Measurements from ENCODE around the gene CDC20. TPM values are rescaled to one million over a fixed set of nuclear protein-coding genes. Genes with fewer than 3 reads are reported as not detected.

The CDC20 gene
- total and polyA plus RNA-seq, 8 donors, result 1.8 to 31.4 (median 11.0) TPM

DNA sequence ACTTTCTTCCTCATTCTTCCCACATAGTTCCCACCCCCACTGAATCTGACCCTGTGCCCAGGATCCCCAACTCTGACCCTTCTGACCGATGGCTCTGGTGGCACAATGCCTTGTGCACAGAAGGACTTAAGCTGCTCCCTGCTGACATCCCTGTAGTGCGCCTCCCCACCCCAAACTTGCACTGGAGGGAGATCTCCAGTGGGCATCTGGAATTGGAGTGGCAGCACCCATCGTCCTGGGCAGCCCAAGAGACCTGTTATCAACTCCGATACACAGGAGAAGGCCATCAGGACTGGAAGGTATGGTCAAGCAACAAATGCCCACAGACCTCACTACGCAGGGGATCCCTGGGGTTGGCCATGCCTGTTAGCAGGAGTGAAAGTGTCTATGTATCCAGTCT is 12.1 kb upstream of the CDC20 start:
- Histone ChIP-seq H3K4me1 (peaks cover 7 to 43% (median 25%) of the 10 kb centered on the region in 4 donors), H3K27ac (no peak overlapping the region), H3K4me3 (no peak overlapping the region), H3K36me3 (no peaks in the 10 kb centered on the region), H3K27me3 (no peaks in the 10 kb centered on the region), H3K9me3 (no peaks in the 10 kb centered on the region)
- peak in 1 of 2 donors; percentile 13 for DNase-seq
- WGBS, 5 donors, result 91 to 93% (median 91%) methylated on average over 4 to 5 of the region's 5 CpGs
- intact Hi-C loops (cut with DNase I; ENCODE audit: low total_unique reads), result no loop called here
- TF ChIP-seq, protein P1, sequence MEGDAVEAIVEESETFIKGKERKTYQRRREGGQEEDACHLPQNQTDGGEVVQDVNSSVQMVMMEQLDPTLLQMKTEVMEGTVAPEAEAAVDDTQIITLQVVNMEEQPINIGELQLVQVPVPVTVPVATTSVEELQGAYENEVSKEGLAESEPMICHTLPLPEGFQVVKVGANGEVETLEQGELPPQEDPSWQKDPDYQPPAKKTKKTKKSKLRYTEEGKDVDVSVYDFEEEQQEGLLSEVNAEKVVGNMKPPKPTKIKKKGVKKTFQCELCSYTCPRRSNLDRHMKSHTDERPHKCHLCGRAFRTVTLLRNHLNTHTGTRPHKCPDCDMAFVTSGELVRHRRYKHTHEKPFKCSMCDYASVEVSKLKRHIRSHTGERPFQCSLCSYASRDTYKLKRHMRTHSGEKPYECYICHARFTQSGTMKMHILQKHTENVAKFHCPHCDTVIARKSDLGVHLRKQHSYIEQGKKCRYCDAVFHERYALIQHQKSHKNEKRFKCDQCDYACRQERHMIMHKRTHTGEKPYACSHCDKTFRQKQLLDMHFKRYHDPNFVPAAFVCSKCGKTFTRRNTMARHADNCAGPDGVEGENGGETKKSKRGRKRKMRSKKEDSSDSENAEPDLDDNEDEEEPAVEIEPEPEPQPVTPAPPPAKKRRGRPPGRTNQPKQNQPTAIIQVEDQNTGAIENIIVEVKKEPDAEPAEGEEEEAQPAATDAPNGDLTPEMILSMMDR (IDR thresholded peaks at IDR 0.05), result no peak
- no peak for TF ChIP-seq POLR2AphosphoS5 (IDR thresholded peaks at IDR 0.05)
- no peak for TF ChIP-seq EP300 (IDR thresholded peaks at IDR 0.05)
- TF ChIP-seq POLR2A (IDR thresholded peaks at IDR 0.05), result no peak

DNA sequence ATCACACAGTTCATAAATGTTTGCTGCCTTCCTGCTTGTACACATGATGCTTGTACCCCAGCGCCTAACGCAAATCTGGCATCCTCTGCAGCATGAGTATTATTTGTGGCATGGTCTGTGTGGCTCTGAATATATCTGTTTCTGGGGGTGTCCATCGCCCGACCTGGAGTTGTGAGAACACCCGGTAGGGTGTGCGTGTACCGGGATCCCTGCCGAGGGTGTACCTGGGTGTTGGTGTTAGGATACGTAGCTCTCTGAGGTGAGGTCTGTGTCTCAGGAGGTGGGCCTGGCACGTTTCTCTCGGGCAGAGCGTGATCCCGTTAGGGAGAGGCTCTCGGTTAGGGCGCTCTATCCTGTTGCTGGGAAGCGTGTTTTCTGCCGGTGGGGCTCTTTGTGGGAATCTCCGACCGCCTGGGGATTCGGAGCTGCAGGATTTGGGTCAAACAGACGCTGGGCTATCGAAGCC is 10.4 kb upstream of the CDC20 start:
- intact Hi-C loops (cut with DNase I; ENCODE audit: low total_unique reads), result no loop called here
- WGBS, 5 donors, result 14 to 37% (median 24%) methylated on average over 9 to 22 of the region's 22 CpGs
- peak in 1 of 2 donors; percentile 84 for DNase-seq
- TF ChIP-seq POLR2AphosphoS5 (IDR thresholded peaks at IDR 0.05), result no peak
- TF ChIP-seq POLR2A (IDR thresholded peaks at IDR 0.05), result no peak
- no peaks in the 10 kb centered on the region for H3K27me3 ChIP-seq
- no peaks in the 10 kb centered on the region for H3K36me3 ChIP-seq
- peak overlapping the region; percentile 88 to 97 (median 93) for H3K27ac ChIP-seq
- peaks cover 7 to 43% (median 25%) of the 10 kb centered on the region in 4 donors for H3K4me1 ChIP-seq
- no peaks in the 10 kb centered on the region for H3K9me3 ChIP-seq
- H3K4me3 ChIP-seq, result peak overlapping the region; percentile 53 to 55 (median 54)

DNA sequence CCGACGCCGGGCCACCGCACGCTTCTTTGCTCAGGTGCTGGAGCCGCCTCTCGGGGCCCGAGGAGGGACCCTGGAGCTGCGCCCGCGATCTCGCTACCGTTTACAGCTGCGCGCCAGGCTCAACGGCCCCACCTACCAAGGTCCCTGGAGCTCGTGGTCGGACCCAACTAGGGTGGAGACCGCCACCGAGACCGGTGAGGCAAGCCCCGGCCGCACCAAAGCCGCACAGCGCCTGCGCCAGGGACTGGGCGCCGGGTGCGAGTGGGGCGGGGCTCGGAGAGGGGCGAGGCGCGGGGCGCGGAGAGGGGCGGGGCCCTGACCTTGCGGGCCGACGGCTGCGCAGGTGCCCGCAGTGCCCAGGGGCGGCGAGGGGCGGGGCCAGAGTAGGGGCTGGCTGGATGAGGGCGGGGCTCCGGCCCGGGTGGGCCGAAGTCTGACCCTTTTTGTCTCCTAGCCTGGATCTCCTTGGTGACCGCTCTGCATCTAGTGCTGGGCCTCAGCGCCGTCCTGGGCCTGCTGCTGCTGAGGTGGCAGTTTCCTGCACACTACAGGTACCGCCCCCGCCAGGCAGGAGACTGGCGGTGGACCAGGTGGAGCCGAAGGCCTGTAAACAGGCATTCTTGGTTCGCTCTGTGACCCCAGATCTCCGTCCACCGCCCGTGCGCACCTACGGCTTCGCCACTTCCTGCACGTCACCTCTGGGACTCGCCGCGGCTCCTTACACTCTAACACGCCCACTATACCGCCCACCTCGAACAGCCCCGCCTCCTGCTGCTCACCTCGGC is 9.8 kb upstream of the CDC20 start:
- Histone ChIP-seq H3K4me3 (peak overlapping the region; percentile 53 to 55 (median 54)), H3K27ac (peak overlapping the region; percentile 88 to 97 (median 93)), H3K36me3 (no peaks in the 10 kb centered on the region), H3K4me1 (peaks cover 7 to 43% (median 25%) of the 10 kb centered on the region in 4 donors), H3K9me3 (no peaks in the 10 kb centered on the region), H3K27me3 (no peaks in the 10 kb centered on the region)
- peak; percentile 96 to 97 for DNase-seq
- WGBS, 5 donors, result 7 to 25% (median 13%) methylated on average over 26 to 72 of the region's 72 CpGs
- TF ChIP-seq POLR2AphosphoS5 (IDR thresholded peaks at IDR 0.05) (peak; percentile 49 to 89 (median 88)), EP300 (IDR thresholded peaks at IDR 0.05) (no peak), POLR2A (IDR thresholded peaks at IDR 0.05) (peak in 1 of 4 donors; percentile 24)
- TF ChIP-seq, protein P1 (IDR thresholded peaks at IDR 0.05), result no peak
- intact Hi-C loops (cut with DNase I; ENCODE audit: low total_unique reads), result no loop called here

- H3K4me3 ChIP-seq, result peak overlapping the region; percentile 53 to 55 (median 54)
- DNase-seq, result peak in 1 of 2 donors; percentile 65
- peaks cover 7 to 36% (median 23%) of the 10 kb centered on the region in 4 donors for H3K4me1 ChIP-seq
- no peak for TF ChIP-seq POLR2AphosphoS5 (IDR thresholded peaks at IDR 0.05)
- TF ChIP-seq POLR2A (IDR thresholded peaks at IDR 0.05), result no peak
- 28 to 43% (median 32%) methylated on average over 11 of the region's 11 CpGs for WGBS, 5 donors
- H3K9me3 ChIP-seq, result no peaks in the 10 kb centered on the region
- H3K36me3 ChIP-seq, result no peaks in the 10 kb centered on the region
- H3K27me3 ChIP-seq, result no peaks in the 10 kb centered on the region
- intact Hi-C loops (cut with DNase I; ENCODE audit: low total_unique reads), result no loop called here
- peak overlapping the region; percentile 88 to 97 (median 93) for H3K27ac ChIP-seq
Observed at GRCh38 chr1:43349594-43350306, 9.0 kb upstream of the CDC20 start.

- Histone ChIP-seq H3K27ac (peak overlapping the region in 2 of 5 donors; percentile 3 to 46), H3K4me1 (peaks cover 7 to 27% (median 17%) of the 10 kb centered on the region in 4 donors), H3K4me3 (no peak overlapping the region), H3K9me3 (no peaks in the 10 kb centered on the region), H3K36me3 (no peaks in the 10 kb centered on the region), H3K27me3 (no peaks in the 10 kb centered on the region)
- DNase-seq, result no peak
- TF ChIP-seq EP300 (IDR thresholded peaks at IDR 0.05) (no peak), POLR2AphosphoS5 (IDR thresholded peaks at IDR 0.05) (no peak)
- intact Hi-C loops (cut with DNase I; ENCODE audit: low total_unique reads), result no loop called here
- WGBS, 5 donors, result 85 to 95% (median 92%) methylated on average over 1 of the region's 1 CpG
Observed at GRCh38 chr1:43350976-43351375, 7.8 kb upstream of the CDC20 start.

Data from stomach (tissue), 9 donors.